ENCODE measurements around the gene GSDMA. TPM values are rescaled to one million over a fixed set of nuclear protein-coding genes. Genes with fewer than 3 reads are reported as not detected.

GSDMA gene
- total RNA-seq, 1 donor from 2014 or later = not detected

DNA sequence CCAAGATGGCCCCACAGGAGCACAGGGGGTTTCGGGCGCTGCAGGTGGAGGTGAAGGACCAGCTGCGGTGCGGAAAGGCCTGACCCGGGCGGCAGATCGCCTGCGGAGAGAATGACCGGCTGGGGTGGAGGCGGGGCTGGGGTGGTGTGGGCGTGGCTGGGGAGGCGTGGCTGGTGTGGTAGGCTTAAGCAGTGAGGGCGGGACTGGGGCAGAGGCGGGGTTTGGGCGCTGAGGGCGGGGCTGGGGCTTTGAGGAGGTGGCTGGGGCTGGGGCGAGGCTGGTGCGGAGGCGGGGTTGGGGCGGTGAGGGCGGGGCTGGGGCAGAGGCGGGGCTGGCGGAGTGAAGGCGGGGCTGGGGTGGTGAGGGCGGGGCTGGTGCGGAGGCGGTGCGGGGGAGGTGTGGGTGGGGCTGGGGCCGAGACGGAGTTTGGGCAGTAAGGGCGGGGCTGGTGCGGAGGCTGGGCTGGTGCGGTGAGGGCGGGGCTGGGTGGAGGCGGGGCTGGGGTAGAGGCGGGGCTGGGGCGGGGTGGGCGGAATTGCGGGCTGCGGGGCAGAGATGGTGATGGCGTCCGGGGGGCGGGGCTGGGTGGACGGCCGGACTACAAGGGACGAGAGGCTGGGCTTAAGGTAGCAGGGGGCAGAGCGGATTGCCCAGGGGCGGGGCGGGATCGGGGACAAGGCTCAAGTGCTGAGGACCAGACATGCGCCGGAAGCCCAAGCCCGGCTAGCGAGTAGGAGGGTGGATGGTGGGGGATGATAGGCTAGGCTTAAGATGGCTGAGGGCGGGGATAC lies 9.9 kb upstream of the GSDMA start:
- DNase-seq (ENCODE audit: low read depth) (peak; percentile 88), FAIRE-seq (no peak)
- Histone ChIP-seq H3K9ac (ENCODE audit: low read length) (peak overlapping the region; percentile 71), H2AFZ (ENCODE audit: low read depth, low read length) (peak overlapping the region; percentile 89), H3K9me3 (ENCODE audit: insufficient read depth, low read depth, low read length) (no peaks in the 10 kb centered on the region), H4K20me1 (ENCODE audit: insufficient read depth, low read length) (no peaks in the 10 kb centered on the region), H3K4me3 (ENCODE audit: insufficient read depth, low read depth, low read length) (peak overlapping the region; percentile 54), H3K27me3 (ENCODE audit: insufficient read depth, low read length) (no peaks in the 10 kb centered on the region), H3K27ac (ENCODE audit: low read depth, low read length) (peak overlapping the region; percentile 4), H3K4me1 (ENCODE audit: insufficient read depth, low read length) (peaks cover 9% of the 10 kb centered on the region), H3K36me3 (ENCODE audit: insufficient read depth, low read length) (no peaks in the 10 kb centered on the region), H3K79me2 (ENCODE audit: insufficient read depth, low read length) (no peaks in the 10 kb centered on the region), H3K4me2 (ENCODE audit: low read length) (peak overlapping the region; percentile 92)
- Mint-ChIP-seq H3K9me3 (ENCODE audit: unreplicated experiment) (no peaks in the 10 kb centered on the region), H3K4me1 (ENCODE audit: low read depth, unreplicated experiment) (peaks cover 2% of the 10 kb centered on the region), H3K36me3 (ENCODE audit: low read depth, unreplicated experiment) (no peaks in the 10 kb centered on the region), H3K27me3 (ENCODE audit: low read depth, unreplicated experiment) (peaks cover 9% of the 10 kb centered on the region), H3K27ac (ENCODE audit: unreplicated experiment) (peak overlapping the region; percentile 68), H3K4me3 (ENCODE audit: unreplicated experiment) (peak overlapping the region; percentile 75)
- no peak for TF ChIP-seq EZH2 (IDR thresholded peaks at IDR 0.05; ENCODE audit: insufficient read depth, low read length)
- TF ChIP-seq CTCF (IDR thresholded peaks at IDR 0.05; ENCODE audit: insufficient read depth, low read depth, low read length) = no peak

- Histone ChIP-seq H3K27ac (ENCODE audit: low read depth, low read length) (peak overlapping the region; percentile 4), H3K36me3 (ENCODE audit: insufficient read depth, low read length) (no peaks in the 10 kb centered on the region), H3K4me2 (ENCODE audit: low read length) (peak overlapping the region; percentile 81), H3K79me2 (ENCODE audit: insufficient read depth, low read length) (no peaks in the 10 kb centered on the region), H3K9ac (ENCODE audit: low read length) (peak overlapping the region; percentile 31), H4K20me1 (ENCODE audit: insufficient read depth, low read length) (no peaks in the 10 kb centered on the region), H3K27me3 (ENCODE audit: insufficient read depth, low read length) (no peaks in the 10 kb centered on the region), H2AFZ (ENCODE audit: low read depth, low read length) (peak overlapping the region; percentile 89), H3K4me1 (ENCODE audit: insufficient read depth, low read length) (peaks cover 9% of the 10 kb centered on the region), H3K9me3 (ENCODE audit: insufficient read depth, low read depth, low read length) (no peaks in the 10 kb centered on the region), H3K4me3 (ENCODE audit: insufficient read depth, low read depth, low read length) (peak overlapping the region; percentile 48)
- H3K4me3 Mint-ChIP-seq (ENCODE audit: unreplicated experiment) = peak overlapping the region; percentile 75
- FAIRE-seq = no peak
- TF ChIP-seq EZH2 (IDR thresholded peaks at IDR 0.05; ENCODE audit: insufficient read depth, low read length) = no peak
- peaks cover 2% of the 10 kb centered on the region for H3K4me1 Mint-ChIP-seq (ENCODE audit: low read depth, unreplicated experiment)
- DNase-seq (ENCODE audit: low read depth) = no peak
- H3K27ac Mint-ChIP-seq (ENCODE audit: unreplicated experiment) = peak overlapping the region; percentile 68
- H3K36me3 Mint-ChIP-seq (ENCODE audit: low read depth, unreplicated experiment) = no peaks in the 10 kb centered on the region
- peaks cover 9% of the 10 kb centered on the region for H3K27me3 Mint-ChIP-seq (ENCODE audit: low read depth, unreplicated experiment)
- no peaks in the 10 kb centered on the region for H3K9me3 Mint-ChIP-seq (ENCODE audit: unreplicated experiment)
Observed at GRCh38 chr17:39953471-39953888, 9.3 kb upstream of the GSDMA start.

GRCh38 chr17:39954876-39955275 lies 7.9 kb upstream of the GSDMA start:
- Mint-ChIP-seq H3K27me3 (ENCODE audit: low read depth, unreplicated experiment) (peaks cover 9% of the 10 kb centered on the region), H3K4me3 (ENCODE audit: unreplicated experiment) (no peak overlapping the region), H3K36me3 (ENCODE audit: low read depth, unreplicated experiment) (no peaks in the 10 kb centered on the region), H3K9me3 (ENCODE audit: unreplicated experiment) (no peaks in the 10 kb centered on the region), H3K4me1 (ENCODE audit: low read depth, unreplicated experiment) (peaks cover 4% of the 10 kb centered on the region), H3K27ac (ENCODE audit: unreplicated experiment) (no peak overlapping the region)
- TF ChIP-seq CTCF (IDR thresholded peaks at IDR 0.05; ENCODE audit: insufficient read depth, low read depth, low read length) = no peak
- TF ChIP-seq EZH2 (IDR thresholded peaks at IDR 0.05; ENCODE audit: insufficient read depth, low read length) = no peak
- FAIRE-seq = no peak
- Histone ChIP-seq H3K79me2 (ENCODE audit: insufficient read depth, low read length) (no peaks in the 10 kb centered on the region), H3K9me3 (ENCODE audit: insufficient read depth, low read depth, low read length) (no peaks in the 10 kb centered on the region), H3K4me1 (ENCODE audit: insufficient read depth, low read length) (peaks cover 9% of the 10 kb centered on the region), H3K4me2 (ENCODE audit: low read length) (no peak overlapping the region), H3K27me3 (ENCODE audit: insufficient read depth, low read length) (no peaks in the 10 kb centered on the region), H2AFZ (ENCODE audit: low read depth, low read length) (no peak overlapping the region), H3K36me3 (ENCODE audit: insufficient read depth, low read length) (no peaks in the 10 kb centered on the region), H3K4me3 (ENCODE audit: insufficient read depth, low read depth, low read length) (no peak overlapping the region), H3K9ac (ENCODE audit: low read length) (no peak overlapping the region), H3K27ac (ENCODE audit: low read depth, low read length) (no peak overlapping the region), H4K20me1 (ENCODE audit: insufficient read depth, low read length) (no peaks in the 10 kb centered on the region)
- DNase-seq (ENCODE audit: low read depth) = no peak

Measured in astrocyte (in vitro differentiated cells and primary cell).